Panc1 (cell line): ENCODE measurements around the gene C11orf98. TPM values are rescaled to one million over a fixed set of nuclear protein-coding genes. Genes with fewer than 3 reads are reported as not detected.

ENCODE experiments used
- ATAC-seq: fragments of 200-7000 bp; cut with Tn5 transposase; 2 replicates; pipeline ENCODE4 v1.9.1; 2020; ENCODE audit warnings: mild to moderate bottlenecking, moderate library complexity
- BruUV-seq: library from RNA; stranded (reverse); fragments of 400-500 nt; replicated peaks from 2 replicates; lab custom pipeline; 2021; lab: Mats Ljungman, UMichigan
- CTCF ChIA-PET: fragments of 300-600 bp; sonication (Branson Sonifier 250); formaldehyde crosslinking; loops from one replicate; lab custom pipeline; 2022; ENCODE audit warnings: antibody characterized with exemption; lab: Charles Lee
- POLR2A ChIA-PET: fragments of 300-600 bp; sonication (Branson Sonifier 250); formaldehyde crosslinking; loops from one replicate; lab custom pipeline; 2022; ENCODE audit warnings: antibody characterized with exemption; lab: Charles Lee
- DNase-seq: peaks from one replicate; pipeline ENCODE4 v3.0.0-alpha.2; 2010; ENCODE audit warnings: low read depth, low spot score
- H3K27ac ChIP-seq: 2 replicates; pipeline ENCODE4 v1.5.1; 2011; ENCODE audit warnings: mild to moderate bottlenecking, low read length, inconsistent platforms
- H3K27me3 ChIP-seq: fragments of 200-500 bp; sonication (Bioruptor generic); 2 replicates; pipeline ENCODE4 v1.6.0; 2014; ENCODE audit warnings: low read length, inconsistent platforms; ENCODE audit not compliant: control insufficient read depth, insufficient read depth
- H3K36me3 ChIP-seq: fragments of 200-500 bp; sonication (Bioruptor generic); 2 replicates; pipeline ENCODE4 v1.5.1; 2014; ENCODE audit warnings: inconsistent platforms, mild to moderate bottlenecking, low read length, moderate library complexity; ENCODE audit not compliant: control insufficient read depth, insufficient read depth
- H3K4me1 ChIP-seq: 2 replicates; pipeline ENCODE4 v1.5.1; 2011; ENCODE audit warnings: inconsistent platforms, mild to moderate bottlenecking, low read length, moderate library complexity; ENCODE audit not compliant: control insufficient read depth, insufficient read depth
- H3K4me3 ChIP-seq, 2 experiments: 2 replicates each; pipeline ENCODE4 v1.5.1; 2011 to 2012; ENCODE audit warnings: low read depth in 2 of 2, low read length in 2 of 2, mild to moderate bottlenecking in 2 of 2, inconsistent platforms in 1 of 2, moderate library complexity in 1 of 2
- H3K9me3 ChIP-seq: fragments of 200-500 bp; sonication (Bioruptor generic); 2 replicates; pipeline ENCODE4 v1.5.1; 2014; ENCODE audit warnings: low read depth, mild to moderate bottlenecking, inconsistent platforms, low read length, moderate library complexity; ENCODE audit not compliant: control insufficient read depth, insufficient read depth
- POLR2AphosphoS5 ChIP-seq: IDR thresholded peaks from 2 replicates; pipeline ENCODE4 v1.6.1; 2012; ENCODE audit warnings: mild to moderate bottlenecking, low read depth, low read length, moderate library complexity
- SIN3A ChIP-seq: IDR thresholded peaks from 2 replicates; pipeline ENCODE4 v1.6.1; 2012; ENCODE audit warnings: low read depth, mild to moderate bottlenecking, low read length, moderate library complexity, borderline replicate concordance; ENCODE audit not compliant: insufficient read depth
- in situ Hi-C: cut with HindIII; loops from 2 replicates; pipeline ENCODE4 v1.10.0; 2016; ENCODE audit warnings: low sequenced_read_pairs, low pct_unique_long_range_greater_than_20kb
- intact Hi-C: fragments of 100-400 bp; cut with micrococcal nuclease; formaldehyde crosslinking; loops from one replicate; pipeline ENCODE4 v1.10.0; 2022; ENCODE audit not compliant: unreplicated experiment
- total RNA-seq: library from RNA; stranded (reverse); gene quantifications from one replicate; pipeline ENCODE4 v1.2.1, GENCODE V29; 2021; ENCODE audit not compliant: unreplicated experiment
- TF ChIP-seq, protein P1 (sequence below): fragments of 450-650 bp; IDR thresholded peaks from 2 replicates; pipeline ENCODE4 v1.5.1; 2017; ENCODE audit warnings: mild to moderate bottlenecking

C11orf98 gene
- total RNA-seq, 1 experiment from 2014 or later, result 96.7 TPM

DNA sequence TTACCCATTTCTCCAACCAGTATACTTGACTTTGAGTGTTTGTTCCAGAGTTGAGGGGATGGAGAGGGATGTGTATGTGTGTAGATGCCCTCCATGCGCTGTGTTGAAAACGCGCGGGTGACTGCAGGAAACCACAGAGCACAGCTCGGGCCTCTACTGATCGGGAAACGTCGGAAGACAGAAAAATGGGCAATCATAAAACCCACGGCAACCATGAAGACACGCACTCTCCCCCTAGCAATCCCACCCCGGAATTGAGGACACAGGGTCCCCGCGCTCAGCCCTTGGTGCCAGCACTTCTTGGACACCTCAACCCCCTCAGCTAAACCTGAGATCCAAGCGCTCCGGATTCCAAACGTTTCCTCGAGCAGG is 6.2 kb upstream of the C11orf98 start:
- H3K36me3 ChIP-seq, result peaks cover 2% of the 10 kb centered on the region; the same call in 1 of the 2 replicates
- POLR2A ChIA-PET, result interaction anchor here (0.7 kb wide), 1 partner anchor 288 kb away, joined by 3 read pairs; no protein-coding TSS in a partner anchor
- H3K27me3 ChIP-seq, result no peaks in the 10 kb centered on the region
- no TSS peak for BruUV-seq
- CTCF ChIA-PET, result interaction anchor here (0.6 kb wide), 1 partner anchor 107 kb away, joined by 5 read pairs; no protein-coding TSS in a partner anchor
- H3K4me3 ChIP-seq, result peak overlapping the region; percentile 78 to 89
- TF ChIP-seq SIN3A (0 out of 2 replicates have a peak, but pooled peaks have one; percentile 35), POLR2AphosphoS5 (no peak)
- H3K9me3 ChIP-seq, result no peaks in the 10 kb centered on the region
- DNase-seq (no peak), ATAC-seq (peak; percentile 29)
- intact Hi-C loops (no loop called here), in situ Hi-C loops (no loop called here)
- peaks cover 33% of the 10 kb centered on the region for H3K4me1 ChIP-seq
- H3K27ac ChIP-seq, result peak overlapping the region; percentile 93

GRCh38 chr11:62669420-62670161 is 4.6 kb upstream of the C11orf98 start:
- BruUV-seq, result no TSS peak

GRCh38 chr11:62667460-62667859 is 2.5 kb upstream of the C11orf98 start:
- no TSS peak for BruUV-seq
- ChIA-PET CTCF (no interaction called here), POLR2A (interaction anchor here (0.5 to 2.1 kb wide), 3 partner anchors 8 to 66 kb away, joined by 3 to 4 read pairs (median 3); partner anchors contain the start of gene MTA2)
- Histone ChIP-seq H3K4me1 (peaks cover 25% of the 10 kb centered on the region), H3K27me3 (no peaks in the 10 kb centered on the region), H3K9me3 (no peaks in the 10 kb centered on the region), H3K4me3 (peak overlapping the region in 1 of 2 experiments; percentile 94; a peak in 3 of 4 replicates), H3K27ac (peak overlapping the region; percentile 99), H3K36me3 (peaks cover 6% of the 10 kb centered on the region)
- in situ Hi-C loops (no loop called here), intact Hi-C loops (no loop called here)
- no peak for ATAC-seq
- DNase-seq, result no peak
- TF ChIP-seq, protein P1, sequence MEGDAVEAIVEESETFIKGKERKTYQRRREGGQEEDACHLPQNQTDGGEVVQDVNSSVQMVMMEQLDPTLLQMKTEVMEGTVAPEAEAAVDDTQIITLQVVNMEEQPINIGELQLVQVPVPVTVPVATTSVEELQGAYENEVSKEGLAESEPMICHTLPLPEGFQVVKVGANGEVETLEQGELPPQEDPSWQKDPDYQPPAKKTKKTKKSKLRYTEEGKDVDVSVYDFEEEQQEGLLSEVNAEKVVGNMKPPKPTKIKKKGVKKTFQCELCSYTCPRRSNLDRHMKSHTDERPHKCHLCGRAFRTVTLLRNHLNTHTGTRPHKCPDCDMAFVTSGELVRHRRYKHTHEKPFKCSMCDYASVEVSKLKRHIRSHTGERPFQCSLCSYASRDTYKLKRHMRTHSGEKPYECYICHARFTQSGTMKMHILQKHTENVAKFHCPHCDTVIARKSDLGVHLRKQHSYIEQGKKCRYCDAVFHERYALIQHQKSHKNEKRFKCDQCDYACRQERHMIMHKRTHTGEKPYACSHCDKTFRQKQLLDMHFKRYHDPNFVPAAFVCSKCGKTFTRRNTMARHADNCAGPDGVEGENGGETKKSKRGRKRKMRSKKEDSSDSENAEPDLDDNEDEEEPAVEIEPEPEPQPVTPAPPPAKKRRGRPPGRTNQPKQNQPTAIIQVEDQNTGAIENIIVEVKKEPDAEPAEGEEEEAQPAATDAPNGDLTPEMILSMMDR, result no peak
- 0 out of 2 replicates have a peak, but pooled peaks have one; percentile 15 for TF ChIP-seq POLR2AphosphoS5

More at GRCh38 chr11:62669420-62670161, 4.6 kb upstream of the C11orf98 start:
- ChIA-PET CTCF (no interaction called here), POLR2A (interaction anchor here (0.6 to 0.7 kb wide), 5 partner anchors 18 to 695 kb away, joined by 3 to 6 read pairs (median 4); partner anchors contain the start of gene POLR2G)
- ATAC-seq (peak; percentile 7), DNase-seq (no peak)
- Histone ChIP-seq H3K27ac (peak overlapping the region; percentile 82), H3K9me3 (no peaks in the 10 kb centered on the region), H3K36me3 (peaks cover 3% of the 10 kb centered on the region; the same call in 1 of the 2 replicates), H3K27me3 (no peaks in the 10 kb centered on the region), H3K4me1 (peaks cover 33% of the 10 kb centered on the region), H3K4me3 (peak overlapping the region; percentile 78 to 89)
- in situ Hi-C loops, result no loop called here
- no peak for TF ChIP-seq SIN3A
- intact Hi-C loops, result no loop called here
